Mesodermal cell (in vitro differentiated cells): ENCODE measurements around the gene PHACTR4. TPM values are rescaled to one million over a fixed set of nuclear protein-coding genes. Genes with fewer than 3 reads are reported as not detected.
"Not testable (repeated sequence)": the region's sequence is repeated elsewhere in the genome, so short reads cannot be mapped to it uniquely, and the experiment has no call there.

Source experiments
- H3K27ac ChIP-seq: 2 replicates; pipeline ENCODE4 v1.7.0; 2013; ENCODE audit warnings: mild to moderate bottlenecking, low read depth, low read length, moderate library complexity; ENCODE audit not compliant: severe bottlenecking
- H3K36me3 ChIP-seq: 2 replicates; pipeline ENCODE4 v1.7.1; 2013; ENCODE audit warnings: mild to moderate bottlenecking, low read length, moderate library complexity; ENCODE audit not compliant: control insufficient read depth, insufficient read depth
- H3K4me1 ChIP-seq: one replicate; pipeline ENCODE4 v1.7.1; 2013; ENCODE audit warnings: mild to moderate bottlenecking, low read length; ENCODE audit not compliant: insufficient read depth, control insufficient read depth, poor library complexity, severe bottlenecking
- H3K4me3 ChIP-seq: 2 replicates; pipeline ENCODE4 v1.7.0; 2013; ENCODE audit warnings: low read length, control low read depth, mild to moderate bottlenecking; ENCODE audit not compliant: insufficient read depth, poor library complexity, severe bottlenecking; ENCODE audit errors: extremely low read depth
- H3K9me3 ChIP-seq: 2 replicates; pipeline ENCODE4 v1.7.1; 2013; ENCODE audit warnings: mild to moderate bottlenecking, low read length, moderate library complexity; ENCODE audit not compliant: control insufficient read depth
- WGBS, 2 experiments: methylation state at CpG; one replicate each; pipeline ENCODE4 v1.1.5; 2013; ENCODE audit warnings: missing lambda C conversion rate in 2 of 2; ENCODE audit not compliant: insufficient coverage in 2 of 2; 5-methylcytosine and 5-hydroxymethylcytosine counted together
- polyA plus RNA-seq, 2 experiments: library from polyadenylated mRNA; stranded (reverse); fragments of 50-300 nt; gene quantifications; one replicate each; pipeline ENCODE4 v1.2.3, GENCODE V29; 2013

Gene PHACTR4
- polyA plus RNA-seq (2013, experiment 1 of 2): 30.3 TPM
- polyA plus RNA-seq (2013, experiment 2 of 2): 28.7 TPM

DNA sequence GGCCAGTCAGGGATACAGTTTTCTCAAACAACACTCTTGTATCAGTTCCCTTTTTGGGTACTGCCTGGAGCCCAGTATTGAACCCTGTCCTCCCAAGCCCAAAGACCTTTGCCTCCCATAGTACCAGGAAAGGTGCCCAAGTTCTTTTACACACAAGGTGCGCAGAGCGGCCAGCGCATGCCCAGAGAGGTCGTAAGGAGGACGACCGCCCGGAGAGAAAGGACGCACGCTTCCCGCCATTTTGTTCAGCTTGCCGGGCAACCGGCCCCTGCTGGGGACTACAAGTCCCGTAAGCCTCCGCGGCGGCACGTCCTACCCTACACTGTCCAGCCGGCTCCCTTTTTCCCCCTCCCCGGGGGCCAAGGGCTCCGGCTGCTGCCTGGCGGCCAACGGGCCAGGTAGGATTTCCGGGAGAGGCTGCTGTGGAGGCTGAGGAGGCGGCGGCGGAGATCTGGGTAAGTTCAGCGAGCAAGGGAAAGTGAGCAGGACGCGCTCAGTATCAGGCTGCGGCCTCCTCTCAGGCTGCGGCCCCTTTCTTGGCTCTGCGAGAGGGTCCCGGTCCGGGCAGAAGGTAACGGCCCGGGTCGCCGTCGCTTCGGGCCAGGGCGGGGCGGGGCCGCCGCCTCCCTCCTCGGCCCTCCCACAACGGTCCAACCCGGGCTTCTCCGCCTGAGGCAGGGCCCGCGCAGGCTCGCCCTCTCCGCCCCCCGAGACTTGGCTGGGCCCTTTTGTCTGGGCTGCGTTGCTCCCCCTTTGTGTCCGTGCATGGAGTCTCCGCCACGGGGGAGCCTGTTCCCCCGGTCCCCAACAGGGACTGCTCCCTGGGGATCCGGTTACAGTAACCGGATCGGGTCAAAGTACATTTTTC lies at the start of gene PHACTR4:
Gene PHACTR4 (plus strand): TSS at position 370 of the 868 bp plus-strand sequence. CDS start 37,708 bp downstream, outside the sequence.
- H3K36me3 ChIP-seq: peaks cover 7% of the 10 kb centered on the region
- H3K9me3 ChIP-seq: no peaks in the 10 kb centered on the region
- peak within 1 kb of the TSS; percentile 74 for H3K4me3 ChIP-seq
- peaks cover 6% of the 10 kb centered on the region for H3K4me1 ChIP-seq
- H3K27ac ChIP-seq: peak within 1 kb of the TSS; percentile 95
- WGBS, 2 experiments: 0% methylated on average over 45 to 50 of the region's 61 CpGs

DNA sequence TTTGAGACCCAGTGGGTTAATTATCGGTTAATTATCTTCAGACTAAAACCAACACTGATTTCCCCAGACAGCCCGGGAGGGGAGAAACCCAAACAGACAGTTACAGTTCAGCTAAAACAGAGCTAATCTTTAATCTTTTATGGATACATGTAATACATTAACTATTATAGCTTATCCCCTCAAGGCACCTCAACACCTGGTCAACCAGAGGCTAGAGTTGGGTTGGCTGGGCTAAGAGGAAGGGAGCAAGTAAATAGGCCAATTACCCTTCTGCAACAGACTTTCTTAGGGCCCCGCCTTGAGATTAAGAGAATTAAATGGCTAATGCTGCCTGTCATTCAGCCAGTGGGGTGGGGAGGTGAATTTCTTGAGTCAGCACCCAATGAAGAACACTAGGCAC lies 47.3 kb upstream of the PHACTR4 start:
- Histone ChIP-seq H3K27ac (no peak overlapping the region), H3K4me3 (no peak overlapping the region), H3K4me1 (no peaks in the 10 kb centered on the region), H3K36me3 (no peaks in the 10 kb centered on the region), H3K9me3 (no peaks in the 10 kb centered on the region)
- 100% methylated on average over 1 of the region's 3 CpGs; no CpG with 5 or more reads in 1 of the 2 experiments for WGBS, 2 experiments

DNA sequence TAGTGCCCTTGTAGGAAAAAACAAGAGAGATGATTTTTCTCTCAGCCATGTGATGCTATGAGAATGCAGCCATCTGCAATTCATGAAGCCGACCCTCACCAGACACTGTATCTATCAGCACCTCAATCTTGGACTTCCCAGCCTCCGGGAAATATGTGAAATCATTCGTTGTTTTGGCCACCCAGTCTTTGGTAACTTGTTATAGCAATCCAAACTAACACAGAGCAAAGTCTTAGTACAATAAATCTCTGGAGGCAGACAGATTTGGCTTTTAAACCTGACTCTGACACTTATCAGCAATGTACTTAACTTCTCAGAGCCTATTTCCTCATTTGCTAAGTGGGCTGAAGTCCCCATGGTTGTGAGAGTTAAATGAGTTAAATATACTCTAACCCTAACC lies 45.8 kb upstream of the PHACTR4 start:
- Histone ChIP-seq H3K36me3 (no peaks in the 10 kb centered on the region), H3K27ac (no peak overlapping the region), H3K9me3 (no peaks in the 10 kb centered on the region), H3K4me1 (no peaks in the 10 kb centered on the region), H3K4me3 (no peak overlapping the region)
- WGBS, 2 experiments: 65 to 70% methylated on average over 2 to 3 of the region's 3 CpGs

DNA sequence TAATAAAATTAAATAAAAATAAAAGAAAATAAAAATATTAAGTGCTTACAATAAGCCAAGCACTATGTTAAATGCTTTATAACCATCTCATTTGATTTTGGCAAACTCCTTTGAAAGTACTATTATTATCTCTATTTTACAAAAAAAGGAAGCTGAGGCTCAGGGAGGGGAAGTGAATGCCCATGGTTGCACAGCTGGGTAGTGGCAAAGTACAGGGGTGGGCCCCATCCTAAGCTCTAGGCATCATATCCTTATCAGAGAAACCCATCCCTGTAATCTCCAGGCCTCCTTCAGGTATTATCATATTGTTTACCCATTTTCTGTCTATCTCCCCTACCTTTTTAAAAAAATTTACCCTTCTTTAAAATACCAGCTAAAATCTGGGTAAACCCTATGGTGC lies 43.0 kb upstream of the PHACTR4 start:
- Histone ChIP-seq H3K36me3 (peaks cover 16% of the 10 kb centered on the region), H3K9me3 (no peaks in the 10 kb centered on the region), H3K27ac (no peak overlapping the region), H3K4me3 (no peak overlapping the region), H3K4me1 (no peaks in the 10 kb centered on the region)

DNA sequence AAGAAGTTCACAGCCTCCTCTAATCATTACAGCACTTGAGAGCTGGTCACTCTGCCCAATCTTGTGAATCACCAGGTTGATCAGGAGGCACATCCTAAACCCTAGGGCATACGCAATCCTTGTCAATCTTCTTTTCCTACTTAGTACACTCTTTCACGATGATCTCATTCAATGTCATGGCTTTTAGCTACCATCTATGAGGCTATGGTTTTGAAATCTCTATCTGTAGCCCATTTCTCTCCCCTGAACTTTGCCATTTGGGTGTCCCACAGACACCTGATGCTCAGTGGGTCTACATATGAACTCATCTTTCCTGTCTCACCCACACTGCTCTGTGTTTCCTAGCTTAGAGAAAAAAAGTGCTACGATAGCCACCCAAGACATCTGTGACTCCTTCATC lies 42.6 kb upstream of the PHACTR4 start:
- no peaks in the 10 kb centered on the region for H3K4me1 ChIP-seq
- H3K27ac ChIP-seq: no peak overlapping the region
- WGBS, 2 experiments: 90 to 100% methylated on average over 2 of the region's 3 CpGs
- H3K36me3 ChIP-seq: peaks cover 21% of the 10 kb centered on the region
- no peaks in the 10 kb centered on the region for H3K9me3 ChIP-seq
- H3K4me3 ChIP-seq: no peak overlapping the region

DNA sequence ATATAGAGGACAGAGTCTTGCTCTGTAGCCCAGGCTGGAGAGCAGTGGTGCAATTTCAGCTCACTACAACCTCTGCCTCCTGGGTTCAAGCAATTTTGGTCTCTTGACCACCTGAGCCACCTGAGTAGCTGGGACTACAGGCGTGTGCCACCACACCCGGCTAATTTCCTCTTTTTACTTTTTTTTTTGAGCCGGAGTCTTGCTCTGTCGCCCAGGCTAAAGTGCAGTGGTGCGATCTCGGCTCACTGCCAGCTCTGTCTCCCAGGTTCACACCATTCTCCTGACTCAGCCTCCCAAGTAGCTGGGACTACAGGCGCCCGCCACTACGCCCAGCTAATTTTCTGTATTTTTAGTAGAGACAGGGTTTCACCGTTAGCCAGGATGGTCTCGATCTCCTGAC lies 42.1 kb upstream of the PHACTR4 start:
- WGBS, 2 experiments: 86 to 90% methylated on average over 7 to 9 of the region's 11 CpGs
- not testable (repeated sequence) for H3K4me3 ChIP-seq, H3K9me3 ChIP-seq, H3K27ac ChIP-seq, H3K4me1 ChIP-seq
- peaks cover 24% of the 10 kb centered on the region for H3K36me3 ChIP-seq

DNA sequence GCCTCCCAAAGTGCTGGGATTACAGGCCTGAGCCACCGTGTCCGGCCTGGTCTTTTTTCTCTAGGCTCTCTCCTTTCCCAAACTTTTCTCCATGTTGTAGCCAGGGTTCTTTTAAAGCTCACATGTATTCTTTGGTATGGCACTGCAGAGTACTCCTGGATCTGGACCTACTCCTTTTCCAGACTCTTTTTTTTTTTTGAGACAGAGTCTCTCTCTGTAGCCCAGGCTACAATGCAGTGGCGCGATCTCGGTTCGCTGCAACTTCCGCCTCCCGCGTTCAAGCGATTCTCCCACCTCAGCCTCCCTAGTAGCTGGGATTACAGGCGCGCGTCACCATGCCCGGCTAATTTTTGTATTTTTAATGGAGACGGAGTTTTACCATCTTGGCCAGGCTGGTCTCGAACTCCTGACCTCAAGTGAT lies 41.3 kb upstream of the PHACTR4 start:
- 88 to 93% methylated on average over 12 to 16 of the region's 16 CpGs for WGBS, 2 experiments
- Histone ChIP-seq H3K9me3 (no peaks in the 10 kb centered on the region), H3K36me3 (peaks cover 32% of the 10 kb centered on the region), H3K4me1 (no peaks in the 10 kb centered on the region), H3K27ac (peak overlapping the region; percentile 85), H3K4me3 (peak overlapping the region; percentile 64)

DNA sequence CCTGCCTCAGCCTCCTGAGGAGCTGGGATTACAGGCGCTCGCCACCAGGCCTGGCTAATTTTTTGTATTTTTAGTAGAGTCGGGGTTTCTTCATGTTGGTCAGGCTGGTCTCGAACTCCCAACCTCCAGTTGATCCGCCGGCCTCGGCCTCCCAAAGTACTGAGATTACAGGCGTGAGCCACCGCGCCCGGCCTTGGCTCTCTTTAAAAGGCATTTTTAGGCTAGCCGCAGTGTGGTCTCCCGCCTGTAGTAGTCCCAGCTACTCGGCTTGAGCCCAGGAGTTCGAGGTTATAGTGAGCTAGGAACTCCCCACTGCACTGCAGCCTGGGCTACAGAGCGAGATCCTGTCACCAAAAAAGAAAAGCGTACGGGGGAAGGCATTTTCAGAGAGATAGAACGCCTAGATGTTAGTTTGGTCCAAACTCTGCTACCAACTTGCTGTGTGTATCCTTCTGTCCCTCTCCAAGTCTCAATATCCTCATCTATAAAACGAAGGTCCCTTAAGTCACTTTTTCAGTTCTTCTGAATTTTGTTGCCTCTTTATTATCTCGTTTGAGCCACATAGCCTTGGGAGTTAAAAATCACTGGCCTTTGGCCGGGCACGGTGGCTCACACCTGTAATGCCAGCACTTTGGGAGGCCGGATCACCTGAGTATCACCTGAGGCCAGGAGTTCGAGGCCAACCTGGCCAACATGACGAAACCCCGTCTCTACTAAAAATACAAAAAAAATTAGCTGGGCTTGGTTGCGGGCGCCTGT lies 40.0 kb upstream of the PHACTR4 start:
- peaks cover 43% of the 10 kb centered on the region for H3K36me3 ChIP-seq

DNA sequence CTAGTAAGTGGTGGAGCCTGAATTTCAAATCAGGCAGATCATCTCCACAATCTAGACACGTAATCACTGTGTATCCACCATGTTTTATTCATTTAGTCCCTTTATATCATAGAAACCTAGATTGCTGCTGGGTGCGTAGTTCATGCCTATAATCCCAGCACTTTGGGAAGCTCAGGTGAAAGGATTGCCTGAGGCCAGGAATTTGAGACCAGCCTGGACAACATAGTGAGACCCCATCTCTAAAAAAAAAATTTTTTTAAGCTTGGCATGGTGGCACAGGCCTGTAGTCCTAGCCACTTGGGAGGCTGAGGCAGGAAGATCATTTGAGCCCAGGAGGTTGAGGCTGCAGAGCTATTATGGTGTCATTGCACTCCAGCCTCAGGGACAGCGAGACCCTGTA lies 30.6 kb upstream of the PHACTR4 start:
- no peaks in the 10 kb centered on the region for H3K9me3 ChIP-seq
- WGBS, 2 experiments: 100% methylated on average over 1 to 2 of the region's 3 CpGs

More for the DNA sequence above, 40.0 kb upstream of the PHACTR4 start:
- no peaks in the 10 kb centered on the region for H3K4me1 ChIP-seq
- H3K9me3 ChIP-seq: no peaks in the 10 kb centered on the region
- H3K27ac ChIP-seq: peak overlapping the region; percentile 85
- peak overlapping the region; percentile 64 for H3K4me3 ChIP-seq
- WGBS, 2 experiments: 58% methylated on average over 24 to 27 of the region's 29 CpGs

DNA sequence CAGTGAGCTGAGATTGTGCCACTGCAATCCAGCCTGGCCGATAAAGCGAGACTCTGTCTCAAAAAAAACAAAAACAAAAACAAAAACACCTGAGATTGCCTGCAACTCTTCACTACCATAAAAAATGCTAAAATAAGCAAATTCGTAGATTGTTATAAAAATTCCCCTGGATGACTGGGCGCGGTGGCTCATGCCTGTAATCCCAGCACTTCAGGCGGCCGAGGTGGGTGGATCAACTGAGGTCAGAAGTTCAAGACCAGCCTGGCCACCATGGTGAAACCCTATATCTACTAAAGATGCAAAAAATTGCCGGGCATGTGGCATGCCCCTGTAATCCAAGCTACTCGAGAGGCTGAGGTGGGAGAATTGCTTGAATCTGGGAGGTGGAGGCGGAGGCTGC lies 30.0 kb upstream of the PHACTR4 start:
- H3K36me3 ChIP-seq: peaks cover 19% of the 10 kb centered on the region
- WGBS, 2 experiments: 88 to 94% methylated on average over 8 to 9 of the region's 10 CpGs

More for the DNA sequence above, 30.6 kb upstream of the PHACTR4 start:
- H3K36me3 ChIP-seq: peaks cover 26% of the 10 kb centered on the region
- no peak overlapping the region for H3K4me3 ChIP-seq
- H3K27ac ChIP-seq: no peak overlapping the region
- no peaks in the 10 kb centered on the region for H3K4me1 ChIP-seq

More for the DNA sequence above, 30.0 kb upstream of the PHACTR4 start:
- no peak overlapping the region for H3K27ac ChIP-seq
- H3K4me1 ChIP-seq: no peaks in the 10 kb centered on the region
- H3K9me3 ChIP-seq: no peaks in the 10 kb centered on the region
- H3K4me3 ChIP-seq: no peak overlapping the region
